Neural cell (in vitro differentiated cells): Measurements from ENCODE around the gene CDH4. TPM values are rescaled to one million over a fixed set of nuclear protein-coding genes. Genes with fewer than 3 reads are reported as not detected.

ENCODE experiments used
- H2AFZ ChIP-seq: fragments of 200-600, 300-800 bp; sonication (generic), shearing (Covaris generic); 2 replicates; pipeline ENCODE4 v1.6.0; 2014; ENCODE audit warnings: low read depth, mild to moderate bottlenecking, antibody characterized with exemption, low read length, moderate library complexity
- H3F3A ChIP-seq: fragments of 200-600 bp; shearing (Covaris generic); 2 replicates; pipeline ENCODE4 v1.6.1; 2016; ENCODE audit warnings: mild to moderate bottlenecking, moderate library complexity, mixed read lengths, antibody characterized with exemption, low read length; ENCODE audit not compliant: insufficient read depth, poor library complexity, severe bottlenecking
- H3K27ac ChIP-seq: fragments of 200-600, 300-800 bp; sonication (generic), shearing (Covaris generic); 2 replicates; pipeline ENCODE4 v1.5.1; 2014; ENCODE audit warnings: mild to moderate bottlenecking, low read length, moderate library complexity
- H3K27me3 ChIP-seq: fragments of 300-800, 200-600 bp; sonication (generic), shearing (Covaris generic); 2 replicates; pipeline ENCODE4 v1.6.0; 2014; ENCODE audit warnings: mild to moderate bottlenecking, low read depth, low read length, moderate library complexity; ENCODE audit not compliant: insufficient read depth
- H3K36me3 ChIP-seq: fragments of 300-800, 200-600 bp; sonication (generic), shearing (Covaris generic); 2 replicates; pipeline ENCODE4 v1.5.1; 2014; ENCODE audit warnings: mild to moderate bottlenecking, antibody characterized with exemption, low read length, moderate library complexity; ENCODE audit not compliant: insufficient read depth
- H3K4me2 ChIP-seq: fragments of 300-800, 200-600 bp; sonication (generic), shearing (Covaris generic); 2 replicates; pipeline ENCODE4 v1.6.0; 2014; ENCODE audit warnings: mild to moderate bottlenecking, low read length
- H3K4me3 ChIP-seq: fragments of 300-800, 200-600 bp; sonication (generic), shearing (Covaris generic); 2 replicates; pipeline ENCODE4 v1.5.1; 2014; ENCODE audit warnings: mild to moderate bottlenecking, low read length, moderate library complexity
- H3K79me2 ChIP-seq: fragments of 200-600 bp; shearing (Covaris generic); replicated peaks from 2 replicates; pipeline ENCODE4 v1.6.0; 2014; ENCODE audit warnings: mild to moderate bottlenecking, low read length, moderate library complexity; ENCODE audit not compliant: insufficient read depth
- H3K9ac ChIP-seq: fragments of 300-800, 200-600 bp; sonication (generic), shearing (Covaris generic); 2 replicates; pipeline ENCODE4 v1.6.1; 2016; ENCODE audit warnings: mild to moderate bottlenecking, low read length, mixed read lengths
- H3K9me2 ChIP-seq: fragments of 200-600 bp; shearing (Covaris generic); 2 replicates; pipeline ENCODE4 v1.6.1; 2016; ENCODE audit warnings: mild to moderate bottlenecking, low read length, mixed read lengths; ENCODE audit not compliant: insufficient read depth
- H3K9me3 ChIP-seq: fragments of 200-600, 300-800 bp; sonication (generic), shearing (Covaris generic); 2 replicates; pipeline ENCODE4 v1.6.1; 2016; ENCODE audit warnings: mild to moderate bottlenecking, mixed run types, low read length, moderate library complexity, mixed read lengths
- H4K20me1 ChIP-seq: fragments of 200-600 bp; shearing (Covaris generic); 2 replicates; pipeline ENCODE4 v1.6.1; 2016; ENCODE audit warnings: mild to moderate bottlenecking, mixed run types; ENCODE audit not compliant: insufficient read depth
- EP300 ChIP-seq: fragments of 450-650 bp; conservative IDR thresholded peaks from 2 replicates; pipeline ENCODE4 v1.6.1; 2014; ENCODE audit warnings: antibody characterized with exemption, mild to moderate bottlenecking, moderate library complexity; ENCODE audit not compliant: poor library complexity, severe bottlenecking
- EZH2 ChIP-seq: fragments of 200-600, 300-800 bp; shearing (Covaris generic), sonication (generic); IDR thresholded peaks from 2 replicates; pipeline ENCODE4 v1.6.1; 2014; ENCODE audit warnings: antibody characterized with exemption, low read length, borderline replicate concordance, mild to moderate bottlenecking; ENCODE audit not compliant: insufficient read depth, poor library complexity, severe bottlenecking
- MXI1 ChIP-seq: fragments of 450-650 bp; conservative IDR thresholded peaks from 2 replicates; pipeline ENCODE4 v1.6.1; 2014; ENCODE audit warnings: antibody characterized with exemption, mild to moderate bottlenecking; ENCODE audit not compliant: poor library complexity, severe bottlenecking
- POLR2AphosphoS5 ChIP-seq: IDR thresholded peaks from 2 replicates; pipeline ENCODE4 v1.6.1; 2012
- RAD21 ChIP-seq: fragments of 450-650 bp; conservative IDR thresholded peaks from 2 replicates; pipeline ENCODE4 v1.6.1; 2014; ENCODE audit warnings: antibody characterized with exemption, mild to moderate bottlenecking, moderate library complexity
- REST ChIP-seq: IDR thresholded peaks from 2 replicates; pipeline ENCODE4 v1.6.1; 2012; ENCODE audit warnings: borderline replicate concordance
- SMC3 ChIP-seq: fragments of 450-650 bp; conservative IDR thresholded peaks from 2 replicates; pipeline ENCODE4 v1.6.1; 2014; ENCODE audit warnings: antibody characterized with exemption, mild to moderate bottlenecking, moderate library complexity; ENCODE audit not compliant: poor library complexity
- TAF1 ChIP-seq: IDR thresholded peaks from 2 replicates; pipeline ENCODE4 v1.6.1; 2012; ENCODE audit warnings: low read depth
- polyA plus RNA-seq: library from polyadenylated mRNA; depleted of rRNA; stranded (reverse); fragments of >200 nt; gene quantifications from 2 replicates; pipeline ENCODE4 v1.2.3, GENCODE V29; 2014
- TF ChIP-seq, protein P1 (sequence below): fragments of 450-650 bp; IDR thresholded peaks from 2 replicates; pipeline ENCODE4 v1.5.1; 2014; ENCODE audit warnings: antibody characterized with exemption, mild to moderate bottlenecking, moderate library complexity; ENCODE audit not compliant: poor library complexity, severe bottlenecking

Gene CDH4
- polyA plus RNA-seq, 1 donor from 2014 or later: 24.6 TPM

DNA sequence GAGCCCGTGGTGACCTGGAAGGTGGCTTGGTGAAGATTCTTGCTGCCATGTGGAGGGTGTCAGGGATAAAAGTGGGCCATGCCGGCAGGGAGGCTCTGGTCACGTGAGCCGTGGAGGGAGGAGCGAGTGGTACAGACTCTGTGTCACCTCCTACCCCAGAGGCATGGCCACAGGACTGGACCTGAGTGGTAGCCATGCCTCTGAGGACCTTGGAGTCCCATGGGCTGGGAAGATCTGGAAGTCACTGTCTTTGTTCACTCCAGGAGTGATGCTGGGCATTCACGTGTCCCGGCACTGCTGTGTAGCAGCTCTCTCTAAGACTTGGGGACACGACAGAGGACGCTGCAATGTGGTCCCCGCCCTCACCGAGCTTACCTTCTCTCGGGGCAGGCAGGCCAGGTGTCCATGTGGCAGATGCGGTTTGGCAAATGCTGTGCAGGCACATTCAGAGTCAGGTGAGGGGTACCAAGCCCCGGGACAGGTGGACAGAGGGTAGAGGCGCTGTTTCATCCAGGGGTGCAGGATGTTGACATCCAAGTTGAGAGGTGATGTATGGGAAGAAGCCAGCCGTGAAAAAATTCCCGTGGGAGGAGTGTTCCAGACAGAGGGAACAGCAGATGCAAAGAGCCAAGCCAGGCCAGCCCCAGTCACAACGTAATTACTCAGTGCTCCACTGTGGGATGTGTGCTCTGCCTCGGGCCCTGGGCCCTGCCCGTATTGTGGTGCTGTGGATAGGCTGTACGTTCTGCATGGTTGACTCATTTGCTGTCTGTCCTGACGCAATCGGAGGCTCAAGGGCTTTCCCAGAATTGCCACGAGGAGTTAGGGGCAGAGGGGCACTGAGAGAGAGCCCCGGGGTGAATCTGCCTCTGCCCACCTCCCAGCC is 505.9 kb downstream of the CDH4 start:
- H3K9me2 ChIP-seq: no peaks in the 10 kb centered on the region
- H3K79me2 ChIP-seq: no peaks in the 10 kb centered on the region
- no peaks in the 10 kb centered on the region for H3K27me3 ChIP-seq
- H2AFZ ChIP-seq: no peak overlapping the region
- H3K9ac ChIP-seq: no peak overlapping the region
- H4K20me1 ChIP-seq: no peaks in the 10 kb centered on the region
- H3F3A ChIP-seq: no peaks in the 10 kb centered on the region
- H3K4me3 ChIP-seq: no peak overlapping the region
- H3K27ac ChIP-seq: no peak overlapping the region
- H3K4me2 ChIP-seq: no peak overlapping the region
- H3K9me3 ChIP-seq: no peaks in the 10 kb centered on the region
- no peaks in the 10 kb centered on the region for H3K36me3 ChIP-seq
- TF ChIP-seq EZH2 (no peak), SMC3 (no peak), EP300 (no peak), RAD21 (no peak), MXI1 (no peak), REST (no peak), TAF1 (no peak), POLR2AphosphoS5 (no peak)
- TF ChIP-seq, protein P1, sequence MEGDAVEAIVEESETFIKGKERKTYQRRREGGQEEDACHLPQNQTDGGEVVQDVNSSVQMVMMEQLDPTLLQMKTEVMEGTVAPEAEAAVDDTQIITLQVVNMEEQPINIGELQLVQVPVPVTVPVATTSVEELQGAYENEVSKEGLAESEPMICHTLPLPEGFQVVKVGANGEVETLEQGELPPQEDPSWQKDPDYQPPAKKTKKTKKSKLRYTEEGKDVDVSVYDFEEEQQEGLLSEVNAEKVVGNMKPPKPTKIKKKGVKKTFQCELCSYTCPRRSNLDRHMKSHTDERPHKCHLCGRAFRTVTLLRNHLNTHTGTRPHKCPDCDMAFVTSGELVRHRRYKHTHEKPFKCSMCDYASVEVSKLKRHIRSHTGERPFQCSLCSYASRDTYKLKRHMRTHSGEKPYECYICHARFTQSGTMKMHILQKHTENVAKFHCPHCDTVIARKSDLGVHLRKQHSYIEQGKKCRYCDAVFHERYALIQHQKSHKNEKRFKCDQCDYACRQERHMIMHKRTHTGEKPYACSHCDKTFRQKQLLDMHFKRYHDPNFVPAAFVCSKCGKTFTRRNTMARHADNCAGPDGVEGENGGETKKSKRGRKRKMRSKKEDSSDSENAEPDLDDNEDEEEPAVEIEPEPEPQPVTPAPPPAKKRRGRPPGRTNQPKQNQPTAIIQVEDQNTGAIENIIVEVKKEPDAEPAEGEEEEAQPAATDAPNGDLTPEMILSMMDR: no peak

- Histone ChIP-seq H4K20me1 (no peaks in the 10 kb centered on the region), H2AFZ (no peak overlapping the region), H3F3A (no peaks in the 10 kb centered on the region), H3K9ac (no peak overlapping the region), H3K9me3 (no peaks in the 10 kb centered on the region), H3K36me3 (no peaks in the 10 kb centered on the region), H3K4me2 (no peak overlapping the region), H3K27ac (no peak overlapping the region), H3K27me3 (no peaks in the 10 kb centered on the region), H3K4me3 (no peak overlapping the region), H3K79me2 (no peaks in the 10 kb centered on the region), H3K9me2 (no peaks in the 10 kb centered on the region)
- no peak for TF ChIP-seq RAD21
- TF ChIP-seq SMC3: no peak
- no peak for TF ChIP-seq POLR2AphosphoS5
- TF ChIP-seq, protein P1: no peak
- TF ChIP-seq MXI1: no peak
These were observed 506.6 kb downstream of the CDH4 start for GRCh38 chr20:61758564-61759200.
